Subcutaneous preadipocyte (primary cell): ENCODE measurements around the gene HOXA1. TPM values are rescaled to one million over a fixed set of nuclear protein-coding genes. Genes with fewer than 3 reads are reported as not detected.

Source experiments
- small RNA-seq: library from RNA; depleted of rRNA; stranded (forward); fragments of <200 nt; gene quantifications from one replicate; pipeline ENCODE3, GENCODE V24; 2012
- total RNA-seq: library from RNA; depleted of rRNA; stranded (reverse); fragments of >200 nt; gene quantifications from 2 replicates; pipeline ENCODE4 v1.2.3, GENCODE V29; 2012

Gene HOXA1
- total RNA-seq, result 0.73 and 1.4 TPM in 2 replicates

GRCh38 chr7:27095897-27096767, at the start of gene HOXA1:
Gene HOXA1, minus strand, starts transcription at chr7:27096000. Its CDS starts 88 bp downstream, at chr7:27095912.

GRCh38 chr7:27143023-27143949, 47.5 kb upstream of the HOXA1 start, which contains the start of gene HOXA5:
Gene HOXA5, minus strand, starts transcription at chr7:27143681. Its CDS starts 74 bp downstream, at chr7:27143607.

GRCh38 chr7:27130540-27131389, 35.0 kb upstream of the HOXA1 start, which contains the start of gene HOXA4:
Gene HOXA4, minus strand, starts transcription at chr7:27130757. Its CDS starts 24 bp downstream, at chr7:27130733.

GRCh38 chr7:27102581-27103442, 7.0 kb upstream of the HOXA1 start, which contains the start of gene HOXA2:
Gene HOXA2, minus strand, starts transcription at chr7:27102683. Its CDS starts 183 bp downstream, at chr7:27102500.

Small RNAs within 50 kb of the gene (small RNA-seq; reads per million reads assigned to genes)
- not detected for gene RF01977

Other genes with a start within 250 kb of the HOXA1 start
- gene SKAP2, start 231.4 kb downstream of the HOXA1 start, total RNA-seq, result 21.7 and 25.4 TPM in 2 replicates
- gene HOXA2, start 6.7 kb upstream of the HOXA1 start, total RNA-seq, result 0.39 and 0.73 TPM in 2 replicates
- gene HOXA4, start 34.8 kb upstream of the HOXA1 start, total RNA-seq, result 1.4 and 1.5 TPM in 2 replicates
- gene HOXA5, start 47.7 kb upstream of the HOXA1 start, total RNA-seq, result 6.5 and 9.9 TPM in 2 replicates
- 7.8 and 8.8 TPM in 2 replicates for gene HOXA6, start 51.8 kb upstream of the HOXA1 start, total RNA-seq
- gene HOXA3, start 56.6 kb upstream of the HOXA1 start, total RNA-seq, result 3.7 and 6.1 TPM in 2 replicates
- 2.2 and 2.7 TPM in 2 replicates for gene HOXA7, start 60.7 kb upstream of the HOXA1 start, total RNA-seq
- gene HOXA9, start 69.5 kb upstream of the HOXA1 start, total RNA-seq, result 8.8 and 15.2 TPM in 2 replicates
- gene HOXA10, start 78.3 kb upstream of the HOXA1 start, total RNA-seq, result 9.9 and 11.3 TPM in 2 replicates
- 4.8 and 5.3 TPM in 2 replicates for gene HOXA11, start 89.2 kb upstream of the HOXA1 start, total RNA-seq
- gene HOXA13, start 104.1 kb upstream of the HOXA1 start, total RNA-seq, result 0.20 and 0.37 TPM in 2 replicates
- not detected in 2 replicates for gene EVX1, start 146.8 kb upstream of the HOXA1 start, total RNA-seq